HepG2 (cell line): ENCODE results near the gene LIMA1. TPM values are rescaled to one million over a fixed set of nuclear protein-coding genes. Genes with fewer than 3 reads are reported as not detected.

Experiments used
- BATF2 ChIP-seq: sonication (generic); formaldehyde crosslinking; IDR thresholded peaks from 2 replicates; pipeline ENCODE4 v1.8.0; 2022; ENCODE audit warnings: mild to moderate bottlenecking, missing genetic modification reagents, moderate library complexity
- BCL6 ChIP-seq: IDR thresholded peaks from 2 replicates; pipeline ENCODE4 v1.6.1; 2016; ENCODE audit warnings: missing genetic modification reagents, missing compliant biosample characterization
- CEBPG ChIP-seq: IDR thresholded peaks from 2 replicates; pipeline ENCODE4 v1.6.1; 2016
- DMAP1 ChIP-seq: IDR thresholded peaks from 2 replicates; pipeline ENCODE4 v1.6.1; 2016
- ELF3 ChIP-seq: IDR thresholded peaks from 2 replicates; pipeline ENCODE4 v1.6.1; 2016; ENCODE audit warnings: missing genetic modification reagents, missing compliant biosample characterization
- FLYWCH1 ChIP-seq: sonication (generic); formaldehyde crosslinking; IDR thresholded peaks from 2 replicates; pipeline ENCODE4 v1.8.1; 2023; ENCODE audit warnings: mild to moderate bottlenecking, missing genetic modification reagents
- FOXK2 ChIP-seq: fragments of 450-650 bp; IDR thresholded peaks from 2 replicates; pipeline ENCODE4 v1.6.1; 2016
- HOXA7 ChIP-seq: sonication (generic); formaldehyde crosslinking; IDR thresholded peaks from 2 replicates; pipeline ENCODE4 v1.8.1; 2022; ENCODE audit warnings: mild to moderate bottlenecking, missing genetic modification reagents, moderate library complexity
- KMT2A ChIP-seq: sonication (generic); formaldehyde crosslinking; IDR thresholded peaks from 2 replicates; pipeline ENCODE4 v1.4.0; 2020; ENCODE audit warnings: missing genetic modification reagents
- POGK ChIP-seq: sonication (generic); formaldehyde crosslinking; conservative IDR thresholded peaks from 2 replicates; pipeline ENCODE4 v1.8.0; 2022; ENCODE audit warnings: mild to moderate bottlenecking, moderate library complexity, missing genetic modification reagents
- RFX1 ChIP-seq: fragments of 450-650 bp; IDR thresholded peaks from 2 replicates; pipeline ENCODE4 v1.6.1; 2017
- RNF2 ChIP-seq: fragments of 450-650 bp; conservative IDR thresholded peaks from 2 replicates; pipeline ENCODE4 v1.6.1; 2016; ENCODE audit warnings: low read depth
- SNAPC2 ChIP-seq: sonication (generic); formaldehyde crosslinking; IDR thresholded peaks from 2 replicates; pipeline ENCODE4 v1.8.1; 2022; ENCODE audit warnings: mild to moderate bottlenecking, missing genetic modification reagents
- TBL1XR1 ChIP-seq: fragments of 150-350 bp; IDR thresholded peaks from 2 replicates; pipeline ENCODE4 v1.6.1; 2014; ENCODE audit warnings: borderline replicate concordance, low read length; ENCODE audit not compliant: partially characterized antibody
- TSC22D2 ChIP-seq: sonication (generic); formaldehyde crosslinking; IDR thresholded peaks from 2 replicates; pipeline ENCODE4 v1.5.1; 2020; ENCODE audit warnings: missing genetic modification reagents, mild to moderate bottlenecking, borderline replicate concordance
- ZKSCAN8 ChIP-seq: IDR thresholded peaks from 2 replicates; pipeline ENCODE4 v1.6.1; 2016; ENCODE audit warnings: borderline replicate concordance, missing genetic modification reagents, missing compliant biosample characterization
- ZMYM3 ChIP-seq: sonication (generic); formaldehyde crosslinking; IDR thresholded peaks from 2 replicates; pipeline ENCODE4 v1.5.1; 2020; ENCODE audit warnings: mild to moderate bottlenecking, missing genetic modification reagents
- ZNF224 ChIP-seq: sonication (generic); formaldehyde crosslinking; IDR thresholded peaks from 2 replicates; pipeline ENCODE4 v1.5.0; 2020; ENCODE audit warnings: mild to moderate bottlenecking, missing genetic modification reagents
- ZNF264 ChIP-seq: sonication (generic); formaldehyde crosslinking; IDR thresholded peaks from 2 replicates; pipeline ENCODE4 v1.4.0; 2020; ENCODE audit warnings: missing genetic modification reagents
- ZNF468 ChIP-seq: sonication (generic); formaldehyde crosslinking; IDR thresholded peaks from 2 replicates; pipeline ENCODE4 v1.8.0; 2022; ENCODE audit warnings: mild to moderate bottlenecking, moderate library complexity, missing genetic modification reagents
- ZNF501 ChIP-seq: sonication (generic); formaldehyde crosslinking; IDR thresholded peaks from 2 replicates; pipeline ENCODE4 v1.5.1; 2020; ENCODE audit warnings: mild to moderate bottlenecking, moderate library complexity, missing genetic modification reagents
- ZNF512 ChIP-seq: sonication (generic); formaldehyde crosslinking; IDR thresholded peaks from 2 replicates; pipeline ENCODE4 v1.4.0; 2020; ENCODE audit warnings: mild to moderate bottlenecking, missing genetic modification reagents
- ZNF547 ChIP-seq: sonication (generic); formaldehyde crosslinking; IDR thresholded peaks from 2 replicates; pipeline ENCODE4 v1.5.1; 2020; ENCODE audit warnings: mild to moderate bottlenecking, missing genetic modification reagents
- ZNF75D ChIP-seq: sonication (generic); formaldehyde crosslinking; IDR thresholded peaks from 2 replicates; pipeline ENCODE4 v1.8.1; 2023; ENCODE audit warnings: missing genetic modification reagents, mild to moderate bottlenecking, borderline replicate concordance
- ZNF770 ChIP-seq: sonication (generic); formaldehyde crosslinking; IDR thresholded peaks from 2 replicates; pipeline ENCODE4 v1.5.0; 2020; ENCODE audit warnings: mild to moderate bottlenecking, missing genetic modification reagents
- ZNF879 ChIP-seq: sonication (generic); formaldehyde crosslinking; IDR thresholded peaks from 2 replicates; pipeline ENCODE4 v1.8.1; 2023; ENCODE audit warnings: missing genetic modification reagents
- polyA plus RNA-seq, 8 experiments: library from polyadenylated mRNA; depleted of rRNA in 3 of 8; stranded (reverse) in 7 of 8; unstranded in 1 of 8; fragments of >200 nt; fragmentation: Illumina TruSeq in 4 of 8; extraction: Trizol in 4 of 8; gene quantifications; 2 replicates each; pipeline versions ENCODE4 v1.2.1 to v1.2.3, GENCODE V29; 2011 to 2016; ENCODE audit warnings: low read depth in 4 of 8, missing spikeins in 1 of 8, mixed read lengths in 1 of 8; ENCODE audit not compliant: insufficient read depth in 1 of 8
- total RNA-seq, 5 experiments: library from RNA; depleted of rRNA; stranded (reverse); fragments of >200 nt; fragmentation: Illumina TruSeq; extraction: Trizol; gene quantifications; 2 replicates each; pipeline ENCODE4 v1.2.3, GENCODE V29; 2016; ENCODE audit warnings: low read depth in 1 of 5

The LIMA1 gene
- total and polyA plus RNA-seq, 2 of the 13 experiments (the other 11 are each of a cell fraction or from before 2014, with no cell fraction given), result 13.0 to 19.8 TPM

GRCh38 chr12:50188241-50188781, 95.0 kb downstream of the LIMA1 start (continued):
- TF ChIP-seq ZNF501 (CRISPR knock-in tag) (0 out of 2 replicates have a peak, but pooled peaks have one; percentile 62), ZNF468 (CRISPR knock-in tag) (no peak), SNAPC2 (CRISPR knock-in tag) (no peak), BCL6 (peak; percentile 52; the same call in 1 of the 2 replicates), ZMYM3 (peak; percentile 23; the same call in 1 of the 2 replicates), FOXK2 (no peak), RFX1 (no peak), ZKSCAN8 (CRISPR knock-in tag) (no peak; the same call in 1 of the 2 replicates), ZNF879 (CRISPR knock-in tag) (no peak), ZNF512 (CRISPR knock-in tag) (no peak), DMAP1 (CRISPR knock-in tag) (no peak), HOXA7 (no peak), ZNF770 (CRISPR knock-in tag) (no peak), KMT2A (CRISPR knock-in tag) (no peak), BATF2 (CRISPR knock-in tag) (no peak), ZNF547 (CRISPR knock-in tag) (no peak), TSC22D2 (no peak), ELF3 (CRISPR knock-in tag) (peak; percentile 42; the same call in 1 of the 2 replicates), ZNF224 (peak; percentile 42; the same call in 1 of the 2 replicates), TBL1XR1 (no peak), ZNF264 (no peak), ZNF75D (no peak), FLYWCH1 (CRISPR knock-in tag) (no peak), CEBPG (CRISPR knock-in tag) (peak; percentile 83), POGK (no peak), RNF2 (no peak)
